CD4-positive, alpha-beta T cell treated with Interleukin-4 for 4 hours (primary cell): ENCODE measurements around the gene CATSPERB.
A peak's percentile ranks its signal among the peaks of the same experiment; 100 is the strongest.
"Not testable (repeated sequence)": the region's sequence is repeated elsewhere in the genome, so short reads cannot be mapped to it uniquely, and the experiment has no call there.

ENCODE experiments used
- DNase-seq: peaks from one replicate; pipeline ENCODE4 v3.0.0-alpha.2; 2020

Gene CATSPERB

DNA sequence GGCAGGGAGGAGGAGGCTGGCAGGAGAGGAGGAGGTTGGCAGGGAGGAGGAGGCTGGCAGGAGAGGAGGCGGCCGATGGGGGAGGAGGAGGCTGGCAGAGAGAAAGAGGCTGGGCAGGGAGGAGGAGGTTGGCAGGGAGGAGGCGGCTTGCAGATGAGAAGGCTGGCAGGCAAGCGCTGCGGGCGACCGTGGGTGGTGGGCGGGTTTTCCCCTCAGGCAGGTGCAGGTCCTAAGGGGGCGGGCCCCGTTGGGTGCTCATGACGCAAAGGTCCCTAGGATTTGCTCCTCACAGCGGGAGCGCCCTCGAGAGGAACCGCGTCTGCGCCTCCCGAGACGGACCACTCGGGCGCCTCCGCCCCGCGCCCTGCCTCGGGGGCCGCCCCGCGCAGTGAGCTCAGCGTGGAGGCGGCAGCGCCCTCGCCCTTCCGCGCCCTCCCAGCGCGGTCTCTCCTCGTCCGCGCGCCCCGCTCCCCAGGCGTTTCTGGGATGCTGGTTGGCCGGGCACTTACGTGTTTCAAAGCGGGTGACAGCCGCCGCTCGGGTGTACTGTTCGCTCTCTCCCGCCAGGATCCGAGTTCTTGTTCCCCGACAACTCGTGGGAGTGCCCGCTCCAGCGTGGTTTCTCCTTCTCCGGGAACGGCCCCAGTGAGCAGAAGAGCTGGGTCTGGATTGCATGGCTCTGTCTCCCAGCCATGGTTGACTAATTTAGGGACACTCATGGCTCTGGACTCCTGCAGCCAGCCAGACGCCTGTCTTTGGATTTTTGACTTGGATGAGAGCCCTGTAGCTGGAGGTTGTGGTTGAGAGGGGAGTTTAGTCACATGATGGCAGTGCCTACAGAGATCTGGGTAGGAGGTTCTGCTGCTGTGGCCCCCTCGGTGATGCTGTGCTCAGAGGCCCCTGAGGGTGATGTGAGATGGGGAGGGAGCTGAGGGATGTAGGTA lies 157.7 kb downstream of the CATSPERB start:
- peak; percentile 71 for DNase-seq

GRCh38 chr14:91573528-91573893 lies 158.4 kb downstream of the CATSPERB start:
- DNase-seq = no peak

- no peak for DNase-seq
These were observed 161.9 kb downstream of the CATSPERB start for GRCh38 chr14:91570021-91570420.

GRCh38 chr14:91569301-91569700 lies 162.6 kb downstream of the CATSPERB start:
- no peak for DNase-seq

DNA sequence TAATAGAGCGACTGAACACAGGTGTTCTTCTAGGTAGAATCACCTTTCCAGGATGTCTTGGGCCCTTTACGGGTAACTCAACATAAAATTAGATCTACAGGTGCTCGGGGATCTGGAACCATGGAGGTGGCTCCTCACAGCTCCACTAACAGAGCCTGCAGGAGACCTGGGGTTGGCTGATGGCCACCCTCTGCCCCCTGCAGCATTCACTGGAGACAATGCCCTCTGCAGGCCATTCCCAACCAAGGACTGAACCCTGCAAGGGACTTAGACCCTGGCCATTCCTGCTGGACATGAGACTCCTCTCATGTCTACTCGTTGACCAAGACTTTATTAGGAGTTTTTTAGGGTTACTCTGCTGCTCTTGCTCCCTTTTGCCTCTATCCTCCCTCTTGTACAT lies 163.3 kb downstream of the CATSPERB start:
- DNase-seq = no peak

- DNase-seq = not testable (repeated sequence)
These were observed 164.1 kb downstream of the CATSPERB start for GRCh38 chr14:91567827-91568226.

DNA sequence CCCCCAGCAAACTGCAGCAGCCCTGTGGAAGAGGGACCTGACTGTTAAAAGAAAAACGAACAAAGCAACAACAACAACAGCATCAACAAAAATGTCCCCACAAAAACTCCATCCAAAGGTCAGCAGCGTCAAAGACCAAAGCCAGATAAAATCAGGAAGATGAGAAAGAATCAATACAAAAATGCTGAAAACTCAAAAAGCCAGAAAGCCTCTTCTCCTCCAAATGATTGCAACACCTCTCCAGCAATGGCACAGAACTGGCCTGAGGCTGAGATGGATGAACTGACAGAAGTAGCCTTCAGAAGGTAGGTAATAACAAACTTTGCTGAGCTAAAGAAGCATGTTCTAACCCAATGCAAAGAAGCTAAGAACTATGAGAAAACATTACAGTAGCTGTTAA lies 176.4 kb downstream of the CATSPERB start:
- DNase-seq = no peak

DNA sequence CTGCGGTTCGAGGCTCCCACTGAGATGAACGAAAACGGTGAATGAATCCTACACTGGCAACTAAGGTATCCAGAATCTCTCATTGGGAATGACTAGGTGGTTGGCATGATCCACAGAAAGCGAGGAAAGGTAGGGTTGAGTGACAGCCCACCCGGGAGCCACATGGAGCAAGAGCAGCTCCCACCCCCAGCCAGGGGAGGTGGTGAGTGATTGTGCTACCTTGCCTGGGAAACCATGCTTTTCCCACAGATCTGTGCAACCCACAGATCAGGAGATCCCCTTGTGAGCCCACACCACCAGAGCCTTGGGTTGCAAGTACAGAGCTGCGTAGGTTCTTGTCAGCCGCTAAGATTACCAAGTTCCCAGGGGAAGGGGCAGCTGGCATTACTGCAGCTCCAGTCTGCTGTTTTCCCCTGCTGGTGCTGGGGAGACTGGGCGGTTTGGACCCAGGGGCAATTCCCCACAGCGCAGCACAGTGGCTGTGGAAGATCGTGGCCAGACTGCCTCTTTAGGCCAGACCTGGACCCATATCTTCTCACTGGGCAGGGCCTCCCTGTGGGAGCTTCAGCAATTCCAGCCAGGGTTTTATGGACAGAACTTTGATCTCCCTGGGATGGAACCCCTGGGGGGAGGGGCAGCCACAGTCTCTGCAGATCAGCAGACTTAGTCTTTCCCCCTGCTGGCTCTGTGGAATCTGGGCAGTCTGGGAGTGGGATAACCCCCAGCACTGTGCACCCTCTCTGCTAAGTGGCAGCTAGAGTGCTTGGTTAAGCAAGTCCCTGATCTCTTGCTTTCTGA lies 177.2 kb downstream of the CATSPERB start:
- no peak for DNase-seq

DNA sequence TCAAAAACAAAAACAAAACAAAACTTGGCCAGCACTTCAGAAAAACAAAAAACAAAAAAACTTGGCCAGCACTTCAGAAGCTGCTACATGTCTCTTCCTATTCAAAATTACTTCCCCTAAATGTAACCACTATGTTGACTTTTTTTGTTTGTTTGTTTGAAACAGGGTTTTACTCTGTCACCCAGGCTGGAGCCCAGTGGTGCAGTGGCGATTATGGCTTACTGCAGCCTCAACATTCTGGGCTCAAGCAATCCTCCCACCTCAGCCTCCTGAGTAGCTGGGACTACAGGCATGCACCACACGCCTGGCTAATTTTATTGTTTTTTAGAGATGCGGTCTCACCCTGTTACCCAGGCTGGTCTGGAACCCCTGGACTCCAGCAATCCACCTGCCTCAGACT lies 183.8 kb downstream of the CATSPERB start:
- no peak for DNase-seq

DNA sequence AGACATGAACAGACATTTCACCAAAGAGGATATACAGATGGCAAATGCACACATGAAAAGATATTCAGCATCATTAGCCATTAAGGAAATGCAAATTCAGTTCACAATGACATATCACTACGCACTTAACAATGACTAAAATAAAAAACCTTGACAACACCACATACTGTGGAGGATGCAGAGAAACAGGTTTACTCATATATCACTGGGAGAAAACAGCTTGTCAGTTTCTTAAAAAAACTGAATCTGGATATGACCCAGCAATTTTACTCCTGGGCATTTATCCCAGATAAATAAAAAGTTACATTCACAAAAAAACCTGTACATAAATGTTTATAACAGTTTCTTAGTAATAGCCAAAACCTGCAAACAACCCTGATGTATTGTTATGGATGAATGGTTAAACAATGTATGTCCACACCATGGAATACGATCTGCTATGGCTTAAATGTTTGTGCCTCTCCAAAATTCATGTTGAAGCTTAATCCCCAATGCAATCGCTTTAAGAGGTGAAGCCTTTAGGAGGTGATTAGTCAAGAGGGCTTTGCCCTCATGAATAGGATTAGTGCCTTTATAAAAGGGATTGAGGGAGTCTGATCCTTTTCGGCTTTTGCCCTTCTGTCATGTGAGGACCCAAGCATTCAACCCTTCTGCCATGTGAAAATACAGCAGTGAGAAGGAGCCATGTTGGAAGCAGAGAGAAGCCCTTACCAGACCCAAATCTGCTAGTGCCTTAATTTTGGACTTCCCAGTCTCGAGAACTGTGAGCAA lies 185.8 kb downstream of the CATSPERB start:
- no peak for DNase-seq

DNA sequence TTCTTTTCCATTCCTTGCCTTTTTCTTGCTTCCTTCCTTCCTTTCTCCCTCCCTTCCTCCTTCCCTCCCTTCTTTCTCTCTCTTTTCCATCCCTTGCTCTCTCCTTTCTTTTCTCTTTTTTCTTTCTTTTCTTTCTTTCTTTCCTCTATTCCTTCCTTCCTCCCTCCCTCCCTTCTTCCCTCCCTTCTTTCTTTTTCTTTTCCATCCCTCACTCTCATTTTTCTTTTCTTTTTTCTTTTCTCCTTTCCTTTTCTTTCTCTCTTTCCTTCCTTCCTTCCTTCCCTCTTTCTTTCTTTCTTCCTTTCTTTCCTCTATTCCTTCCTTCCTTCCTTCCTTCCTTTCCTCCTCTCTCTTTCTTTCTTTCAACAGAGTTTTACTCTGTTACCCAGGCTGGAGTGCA lies 186.7 kb downstream of the CATSPERB start:
- DNase-seq = no peak

DNA sequence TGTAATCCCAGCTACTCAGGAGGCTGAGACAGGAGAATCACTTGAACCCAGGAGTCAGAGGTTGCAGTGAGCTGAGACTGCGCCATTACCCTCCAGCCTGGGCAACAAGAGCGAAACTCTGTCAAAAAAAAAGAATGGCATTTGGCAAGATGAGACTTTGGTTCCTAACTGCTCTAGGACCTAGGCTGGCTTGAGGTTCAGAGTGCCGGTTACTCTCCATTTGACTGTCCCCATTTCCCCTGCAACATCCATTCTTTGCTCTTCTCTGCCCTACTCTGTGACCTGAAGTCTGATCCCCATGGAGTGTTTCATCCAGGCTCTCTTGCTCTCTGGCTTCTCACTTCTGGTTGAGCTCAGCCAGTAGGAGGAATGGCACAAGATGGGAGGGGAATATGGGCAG lies 195.6 kb downstream of the CATSPERB start:
- no peak for DNase-seq

DNA sequence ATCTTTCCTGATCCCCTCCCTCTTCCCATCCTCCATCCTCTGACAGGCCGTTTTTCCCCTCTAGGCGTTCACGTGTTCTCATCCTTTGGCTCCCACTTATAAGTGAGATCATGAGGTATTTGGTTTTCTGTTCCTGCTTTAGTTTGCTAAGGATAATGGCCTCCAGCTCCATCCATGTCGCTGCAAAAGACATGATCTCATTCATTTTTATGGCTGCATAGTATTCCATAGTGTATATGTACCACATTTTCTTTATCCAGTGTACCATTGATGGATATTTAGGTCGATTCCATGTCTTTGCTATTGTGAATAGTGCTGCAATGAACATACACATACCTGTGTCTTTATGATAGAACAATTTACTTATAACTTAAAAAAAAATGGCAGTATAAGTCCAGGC lies 197.8 kb downstream of the CATSPERB start:
- not testable (repeated sequence) for DNase-seq

GRCh38 chr14:91533623-91534022 lies 198.3 kb downstream of the CATSPERB start:
- DNase-seq = no peak
